SKM-1 (cell line): Measurements from ENCODE around the gene DLG2.

Experiments
- DNase-seq: peaks from one replicate; lab custom pipeline; 2025; ENCODE audit not compliant: unreplicated experiment; lab: John Stamatoyannopoulos, UW

The DLG2 gene

DNA sequence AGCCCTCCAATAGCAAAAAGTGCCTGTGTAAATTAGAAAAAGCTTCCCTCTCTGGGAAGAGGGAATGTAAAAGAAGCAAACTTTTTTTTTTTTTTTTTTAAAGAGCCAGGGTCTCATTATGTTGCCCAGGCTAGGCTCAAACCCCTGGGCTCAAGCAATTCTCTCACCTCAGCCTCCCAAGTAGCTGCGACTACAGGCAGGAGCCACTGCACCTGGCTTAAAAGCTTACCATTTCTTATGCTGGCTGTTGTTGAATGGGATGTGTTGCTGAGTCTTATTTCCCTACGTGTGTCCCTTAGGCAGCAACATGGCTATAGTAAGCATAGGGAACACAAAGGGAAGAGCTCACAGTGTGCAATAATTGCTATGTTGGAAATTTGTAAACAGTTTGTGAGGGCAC is 2115.5 kb downstream of the DLG2 start:
- DNase-seq: no peak

DNA sequence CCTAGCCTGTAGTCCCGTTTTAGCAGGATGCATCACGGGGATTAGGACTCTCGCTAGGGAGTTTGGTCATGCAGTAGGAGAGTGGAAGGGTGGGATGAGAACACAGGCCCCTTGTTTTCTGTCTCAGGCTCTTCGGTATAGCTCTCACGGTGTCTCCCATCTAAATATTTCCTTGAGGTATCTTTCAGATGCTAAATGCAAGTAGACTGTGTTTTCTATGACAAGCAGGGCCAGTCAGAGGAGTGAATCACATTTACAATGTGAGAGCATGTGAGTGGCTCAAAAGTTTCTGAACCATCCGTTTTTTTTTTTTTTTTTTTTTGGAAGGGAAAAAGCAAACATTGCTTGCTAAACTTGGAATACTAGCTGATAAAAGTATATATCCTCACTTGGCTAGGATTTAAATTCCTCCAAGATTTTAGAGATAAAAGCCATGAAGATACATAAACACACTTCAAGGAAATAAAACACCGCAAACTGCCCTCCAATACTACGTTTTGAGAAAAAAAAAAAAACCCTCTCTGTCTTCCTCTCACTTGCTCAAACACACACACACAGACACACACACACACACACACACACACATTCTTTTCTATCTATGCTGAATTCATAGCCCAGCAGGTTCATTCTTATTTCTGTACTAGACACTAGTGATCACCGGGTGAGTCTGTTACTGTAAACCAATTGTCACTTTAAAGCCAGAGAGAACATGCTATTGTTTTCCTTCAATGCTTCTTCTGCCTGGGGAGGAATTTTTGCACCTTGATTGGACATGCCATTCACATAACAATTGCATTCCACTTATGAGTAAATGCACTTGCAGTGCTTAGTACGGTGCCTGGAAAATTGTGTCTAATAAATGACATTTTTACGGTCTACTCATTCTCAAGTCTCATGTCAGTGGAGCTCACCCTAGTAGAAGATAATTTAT is 2116.3 kb downstream of the DLG2 start:
- no peak for DNase-seq

DNA sequence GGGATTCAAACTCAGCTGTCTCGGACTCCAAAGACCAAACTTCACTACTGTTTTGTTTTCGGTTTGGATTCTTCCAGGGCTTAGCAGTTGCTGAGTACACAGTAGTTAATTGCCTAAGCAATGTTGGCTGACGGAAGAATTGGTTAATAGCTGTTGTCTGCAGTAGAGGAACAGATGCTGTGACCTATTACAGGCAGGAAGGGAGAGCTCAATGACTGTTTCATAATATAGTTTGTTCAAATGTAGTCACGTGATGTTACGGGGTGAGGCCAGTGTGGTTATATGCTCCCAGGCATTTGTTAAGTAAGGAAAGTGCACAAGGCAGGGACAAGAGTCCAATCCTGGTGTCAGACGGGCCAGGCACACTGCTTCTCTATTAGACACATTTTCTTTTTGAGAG is 2118.3 kb downstream of the DLG2 start:
- DNase-seq: peak; percentile 74

DNA sequence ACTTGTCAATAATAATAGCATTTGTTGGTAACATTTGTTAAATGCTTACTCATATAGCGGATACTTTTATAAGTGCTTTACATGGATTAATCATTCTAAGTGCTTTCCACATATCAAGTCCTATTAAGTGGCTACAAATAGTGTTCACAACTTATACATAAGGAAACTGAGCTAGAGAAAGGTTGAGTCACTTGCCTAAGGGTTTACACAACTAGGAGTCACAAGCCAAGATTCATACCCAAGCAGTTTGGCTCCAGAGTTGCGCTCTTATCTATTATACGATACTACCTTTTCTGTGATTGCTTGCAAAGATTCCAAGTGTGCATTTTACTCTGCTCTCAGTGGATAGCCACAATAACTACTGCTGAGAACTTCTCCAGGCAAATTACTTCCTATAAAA is 2125.1 kb downstream of the DLG2 start:
- DNase-seq: no peak

DNA sequence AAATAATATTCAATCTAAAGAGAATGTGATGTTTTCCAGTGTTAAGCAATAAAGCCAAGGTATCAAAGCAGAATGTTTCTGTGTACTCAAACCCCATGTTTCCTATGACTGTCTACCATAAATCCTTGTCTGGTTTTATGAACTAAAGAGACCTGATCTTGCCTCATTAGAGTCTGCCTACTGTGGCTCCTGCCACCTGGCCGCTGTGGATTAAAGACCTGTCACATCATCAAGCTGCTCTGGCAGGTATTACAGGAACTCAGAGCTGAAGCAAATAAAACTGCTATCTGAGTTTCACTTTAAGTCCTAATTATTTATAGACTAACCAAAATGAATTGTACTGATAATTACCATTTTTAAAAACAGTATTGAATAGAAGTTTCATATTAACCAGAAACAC is 2133.2 kb downstream of the DLG2 start:
- DNase-seq: no peak

DNA sequence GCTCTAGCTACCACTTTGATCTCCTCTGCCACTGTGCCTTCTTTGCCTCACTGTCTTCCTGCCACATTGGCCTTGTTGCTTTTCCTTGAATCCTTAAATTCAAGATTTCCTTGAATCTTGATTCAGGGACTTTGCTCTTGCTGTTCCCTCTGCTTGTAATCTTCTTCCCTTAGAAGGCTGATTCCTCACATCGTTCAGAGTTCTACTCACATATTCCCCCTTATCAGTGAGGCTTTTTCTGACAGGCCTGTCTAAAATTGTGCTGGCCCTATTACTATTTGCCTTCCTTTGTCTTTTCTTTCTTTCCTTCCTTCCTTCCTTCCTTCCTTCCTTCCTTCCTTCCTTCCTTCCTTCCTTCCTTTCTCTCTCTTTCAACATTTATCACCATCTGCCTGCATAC is 2134.1 kb downstream of the DLG2 start:
- no peak for DNase-seq

DNA sequence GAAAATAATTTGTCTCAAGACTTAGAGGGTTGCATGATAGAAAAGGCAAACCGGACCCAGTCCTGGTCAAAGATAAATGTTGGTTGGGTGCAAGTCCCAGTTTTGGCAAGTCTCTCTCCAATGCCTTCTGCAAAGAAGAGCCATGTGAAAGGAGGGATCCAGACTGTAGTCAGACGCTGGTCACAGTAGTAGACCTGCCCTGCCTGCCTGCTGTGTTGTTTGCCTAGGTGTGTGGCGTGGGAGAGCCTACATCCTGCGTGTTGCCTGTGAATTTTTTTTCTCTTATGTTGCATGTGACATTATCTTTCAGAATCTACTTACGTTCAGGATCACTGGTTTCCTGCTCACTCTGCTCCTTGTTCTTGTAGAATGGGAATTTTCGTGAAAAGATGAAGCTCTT is 2143.3 kb downstream of the DLG2 start:
- no peak for DNase-seq

DNA sequence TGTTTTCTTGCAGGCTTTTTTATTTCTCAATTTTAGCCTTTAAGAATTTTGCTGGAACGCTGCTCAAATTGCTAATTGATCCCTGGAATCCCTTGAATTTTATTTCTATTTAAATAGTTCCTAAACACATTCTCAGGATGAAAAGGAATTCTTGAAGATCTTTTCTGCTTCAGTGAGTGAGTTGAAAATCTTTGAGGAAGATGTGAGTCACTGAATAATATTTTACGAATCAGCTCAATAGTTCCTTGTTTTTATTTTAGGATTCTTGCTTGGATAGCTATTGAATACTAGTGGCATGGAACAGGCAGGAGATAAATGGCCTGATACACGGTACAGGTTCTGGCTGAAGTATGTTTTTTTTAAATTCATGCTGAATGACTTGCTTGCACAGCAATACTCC is 2146.3 kb downstream of the DLG2 start:
- DNase-seq: no peak

DNA sequence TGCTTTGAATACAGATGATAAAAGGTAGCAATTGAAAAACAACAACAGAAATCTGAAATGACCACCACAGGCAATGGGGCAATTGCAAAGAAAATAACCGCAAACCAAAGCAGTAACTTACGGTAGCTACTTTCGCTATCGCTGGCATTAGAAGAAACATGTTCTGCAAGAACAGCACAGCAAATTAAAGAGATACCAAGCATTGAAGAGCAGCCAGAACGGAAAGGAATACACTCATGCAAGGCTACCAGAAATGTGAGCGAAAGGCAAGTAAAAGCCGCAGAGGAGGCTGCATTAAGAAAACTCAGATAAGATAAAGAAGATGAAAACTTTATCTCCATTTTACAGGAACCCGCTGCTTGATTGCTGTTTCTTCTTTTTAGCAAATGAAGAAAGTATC is 2146.9 kb downstream of the DLG2 start:
- DNase-seq: no peak

DNA sequence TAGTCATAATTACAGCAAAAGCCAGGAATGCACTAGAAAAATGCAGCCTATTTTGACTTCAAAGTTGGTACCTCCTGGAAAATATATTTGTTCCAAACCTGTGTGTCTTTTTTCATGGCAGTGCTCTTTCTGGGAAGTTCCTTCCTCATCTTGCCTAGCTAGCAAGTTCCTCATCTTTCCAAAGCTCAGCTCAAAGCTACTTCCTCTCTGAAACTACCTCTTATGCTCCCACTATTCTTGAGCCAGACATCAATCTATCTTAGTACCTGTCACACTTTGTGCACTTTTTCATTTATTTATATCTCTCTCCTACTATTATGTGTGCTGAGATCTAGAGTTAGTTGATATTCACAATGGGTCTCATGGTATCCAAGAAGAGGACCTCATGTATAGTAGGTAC is 2149.4 kb downstream of the DLG2 start:
- peak; percentile 36 for DNase-seq

DNA sequence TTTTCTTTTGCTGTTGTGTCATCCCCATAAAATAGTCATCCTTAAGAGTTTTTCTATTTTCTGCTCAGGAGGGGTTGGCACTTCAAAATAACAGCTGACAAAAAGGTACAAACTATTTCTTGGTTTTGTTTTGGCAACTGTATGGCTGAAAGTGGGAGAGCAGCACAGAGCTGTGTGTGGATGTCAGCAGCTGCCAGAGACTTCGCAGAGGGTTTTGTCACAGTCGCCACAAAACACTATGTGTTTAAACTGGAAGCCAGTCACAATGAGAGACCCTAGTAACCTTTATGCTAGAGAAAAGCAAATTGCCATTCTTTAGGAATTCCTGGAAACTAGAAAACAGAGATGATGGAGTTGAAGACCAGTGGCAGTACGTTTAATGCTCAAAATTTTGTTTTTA is 2151.4 kb downstream of the DLG2 start:
- DNase-seq: no peak

DNA sequence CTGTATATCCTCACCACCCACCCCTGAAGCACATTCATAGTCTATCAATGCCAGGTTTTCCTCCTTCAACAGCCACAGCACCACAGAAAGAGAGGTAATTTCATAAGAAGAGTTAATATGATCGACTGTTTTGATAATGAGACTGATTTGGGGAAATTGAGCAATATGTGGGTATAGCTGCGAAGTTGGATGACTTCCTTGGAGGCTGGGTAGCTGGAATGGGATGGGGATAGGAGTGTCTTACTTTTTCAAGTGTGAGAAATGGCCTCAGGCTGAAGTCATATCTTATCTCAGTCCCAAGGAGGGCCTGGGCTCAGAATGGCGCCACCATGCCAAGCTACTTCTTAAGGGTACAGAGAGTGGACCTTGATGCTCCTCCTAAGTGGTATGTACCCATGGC is 2153.4 kb downstream of the DLG2 start:
- no peak for DNase-seq

DNA sequence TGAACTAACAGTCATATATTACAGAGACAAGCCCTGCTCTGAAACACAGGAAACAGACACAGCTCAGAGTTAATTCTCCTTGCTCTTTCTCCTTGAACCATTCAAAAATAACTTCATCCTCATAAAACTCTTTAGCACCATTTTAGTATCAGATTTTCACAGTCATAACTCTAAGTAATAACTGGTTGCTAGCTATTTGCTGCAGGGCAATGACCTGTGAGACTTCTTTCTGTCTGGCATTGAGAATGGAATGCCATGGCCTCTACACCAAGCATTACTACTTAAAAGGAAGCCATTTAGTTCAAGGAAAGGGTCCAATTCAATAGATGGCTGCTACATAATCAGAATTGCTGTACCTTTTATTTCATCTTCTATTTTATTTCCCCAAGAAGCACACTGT is 2154.3 kb downstream of the DLG2 start:
- DNase-seq: no peak

DNA sequence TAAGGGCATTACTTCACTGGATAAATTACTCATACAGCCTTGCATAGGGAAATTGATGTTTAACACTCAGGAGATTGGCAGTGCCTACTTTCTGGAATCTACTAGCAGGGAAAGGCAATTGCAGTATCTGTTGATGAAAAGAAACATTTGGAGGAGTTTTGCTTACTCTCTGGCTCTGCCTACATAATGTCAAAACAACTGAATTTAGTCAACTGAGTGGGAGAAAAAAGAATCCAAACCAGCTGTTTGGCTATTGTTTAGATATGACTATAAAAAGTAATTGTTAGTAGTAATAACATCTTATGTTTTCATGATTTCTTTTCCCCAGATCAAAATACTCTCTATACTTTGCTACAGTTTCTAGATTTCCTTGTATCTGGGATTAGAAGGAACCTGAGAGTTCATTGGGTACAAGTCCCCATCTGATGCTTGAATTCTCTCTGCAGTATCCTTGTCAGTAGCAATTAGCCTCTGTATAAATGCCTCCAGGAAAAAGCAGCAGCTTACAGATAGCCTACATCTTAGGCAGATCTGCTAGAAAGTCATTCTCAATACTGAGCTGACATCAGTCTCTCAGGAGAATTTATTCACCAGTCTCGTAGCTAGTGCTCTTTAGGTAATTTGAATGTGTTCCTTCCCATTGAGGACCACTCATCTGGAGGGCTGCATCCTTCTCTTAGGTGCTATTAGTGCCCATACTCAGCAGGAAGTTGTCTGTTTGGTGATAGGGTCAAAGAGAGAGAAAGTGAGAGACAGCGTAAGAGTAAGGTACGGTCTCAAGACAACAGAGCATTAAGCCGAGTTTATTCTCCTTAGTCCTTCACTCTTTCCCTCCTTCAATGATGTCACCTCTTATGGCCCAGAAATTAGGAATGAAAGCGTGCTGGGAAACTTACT is 2155.1 kb downstream of the DLG2 start:
- no peak for DNase-seq

DNA sequence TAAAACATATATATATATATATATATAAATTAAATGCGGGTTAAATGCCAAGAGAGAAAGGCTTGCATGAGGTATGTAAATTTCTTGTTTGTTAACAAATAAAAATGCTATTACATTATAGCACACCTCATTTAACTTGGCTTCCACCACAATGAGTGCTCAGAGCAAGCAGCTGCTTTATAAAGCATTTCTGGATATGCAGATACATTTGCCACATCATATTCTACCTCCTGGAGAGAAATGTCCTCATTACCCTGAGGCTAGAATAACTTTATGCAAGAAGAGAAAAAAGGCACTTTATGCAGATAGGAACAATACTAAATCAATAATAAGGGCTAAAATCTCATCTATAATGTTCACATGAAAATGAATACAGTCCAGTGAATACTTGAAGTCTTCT is 2159.3 kb downstream of the DLG2 start:
- DNase-seq: no peak

DNA sequence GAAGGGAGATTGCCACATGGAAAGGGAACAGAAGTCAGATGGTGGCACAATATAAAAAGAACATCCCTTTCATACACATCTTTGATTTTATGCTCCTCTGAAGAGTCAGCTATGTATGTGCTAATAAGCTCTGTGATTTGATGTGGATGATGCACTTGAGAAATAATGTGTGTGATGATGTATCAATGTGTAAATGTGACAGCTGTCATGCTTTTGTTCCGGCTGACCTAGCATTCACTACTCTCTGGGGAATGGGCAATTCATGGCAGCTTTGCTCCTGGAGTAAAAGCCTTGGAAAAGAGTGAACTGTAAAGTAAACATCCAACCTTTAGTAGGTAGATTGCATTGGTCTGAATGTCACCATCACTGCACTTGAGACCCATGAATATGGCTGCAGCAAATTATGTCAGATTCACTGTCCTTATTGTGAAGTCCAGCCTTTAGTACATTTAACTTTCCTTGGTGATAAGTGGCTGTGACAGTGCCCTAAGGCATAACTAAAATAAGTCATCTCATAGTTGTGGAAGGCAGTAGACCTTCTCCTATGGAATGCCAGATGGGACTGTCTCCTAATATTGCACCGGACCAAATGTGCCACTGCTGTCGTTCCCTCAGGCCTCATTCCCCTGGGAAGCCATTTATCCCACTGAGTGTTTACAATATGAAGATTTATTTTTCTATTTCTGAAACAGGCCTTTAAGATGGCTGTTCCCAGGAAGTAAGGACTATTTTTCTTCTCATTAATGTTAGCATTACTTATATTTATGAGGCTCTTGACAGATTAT is 2162.8 kb downstream of the DLG2 start:
- DNase-seq: no peak

DNA sequence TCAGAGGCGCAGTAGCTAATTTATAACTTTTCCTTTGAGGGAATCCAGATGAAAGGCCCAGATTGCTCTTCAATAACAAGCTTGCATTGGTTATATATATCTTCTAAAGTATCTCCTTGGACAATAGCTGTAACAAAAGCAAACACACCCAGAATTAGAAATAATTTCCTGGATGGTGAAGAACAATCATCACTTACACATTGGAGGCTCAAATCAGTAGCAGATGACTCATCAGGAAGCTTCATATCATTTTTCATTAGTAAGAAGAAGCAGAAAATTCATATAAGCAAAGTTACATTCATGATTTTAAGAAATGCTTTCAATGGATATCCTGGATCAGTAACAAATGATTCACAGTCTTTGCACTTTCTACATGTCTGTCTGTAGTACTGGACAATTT is 2167.3 kb downstream of the DLG2 start:
- no peak for DNase-seq

DNA sequence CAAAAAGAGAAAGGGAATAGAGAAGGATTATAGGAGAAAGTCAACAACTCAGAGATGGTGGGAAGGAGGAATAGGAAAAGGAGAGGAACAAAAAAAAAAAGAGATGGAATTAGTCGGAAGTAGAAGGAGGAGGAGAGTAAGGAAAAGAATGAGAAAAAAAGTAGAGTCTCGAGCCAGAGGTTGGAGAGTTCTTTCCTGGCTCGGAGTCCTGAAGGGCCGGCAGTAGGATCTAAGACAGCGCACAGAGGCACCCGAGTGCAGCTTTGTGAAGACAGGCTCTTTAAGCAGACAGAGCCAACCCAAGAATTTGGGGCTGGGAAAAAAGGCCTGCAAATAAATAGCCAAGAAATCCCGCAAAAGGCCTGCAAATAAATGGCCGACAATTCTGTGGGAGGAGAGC is 2170.6 kb downstream of the DLG2 start:
- no peak for DNase-seq

DNA sequence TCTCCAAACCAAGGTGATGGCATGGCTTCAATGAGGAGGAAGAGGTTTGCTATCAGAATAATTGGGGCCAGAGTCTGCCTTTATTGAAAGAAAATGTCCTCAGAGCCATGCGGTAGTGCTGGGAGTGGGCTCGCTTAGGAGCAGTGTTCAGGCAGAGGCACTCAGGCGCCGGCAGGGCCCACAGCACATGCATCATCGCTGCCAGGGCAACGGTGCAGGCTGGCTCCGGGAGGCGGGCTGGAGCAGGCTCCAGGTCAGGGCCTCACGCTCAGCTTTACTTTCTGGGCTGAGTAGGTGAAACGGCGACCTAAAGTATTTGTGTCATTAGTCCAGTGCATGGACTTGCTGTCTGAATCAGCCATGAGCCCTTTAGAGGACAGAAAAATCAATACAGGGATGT is 2171.1 kb downstream of the DLG2 start:
- no peak for DNase-seq

DNA sequence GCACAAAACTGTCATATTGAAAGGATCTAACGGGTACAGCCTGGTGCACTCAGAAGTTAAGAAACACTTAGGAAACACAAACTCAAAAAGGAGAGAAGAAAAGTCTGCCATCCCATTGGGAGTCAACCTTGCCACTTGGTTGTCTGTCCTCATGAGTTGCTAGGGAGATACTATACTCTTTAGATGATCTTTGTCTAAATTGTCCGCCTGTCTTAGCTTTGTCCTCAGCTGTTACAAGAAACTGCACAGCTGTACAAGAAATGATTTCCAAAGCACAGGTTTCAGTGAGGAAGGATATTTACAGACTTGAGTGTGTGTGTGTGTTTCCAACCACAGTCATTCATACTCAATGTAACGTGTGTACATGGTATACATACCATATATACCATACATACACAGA is 2171.8 kb downstream of the DLG2 start:
- DNase-seq: no peak

DNA sequence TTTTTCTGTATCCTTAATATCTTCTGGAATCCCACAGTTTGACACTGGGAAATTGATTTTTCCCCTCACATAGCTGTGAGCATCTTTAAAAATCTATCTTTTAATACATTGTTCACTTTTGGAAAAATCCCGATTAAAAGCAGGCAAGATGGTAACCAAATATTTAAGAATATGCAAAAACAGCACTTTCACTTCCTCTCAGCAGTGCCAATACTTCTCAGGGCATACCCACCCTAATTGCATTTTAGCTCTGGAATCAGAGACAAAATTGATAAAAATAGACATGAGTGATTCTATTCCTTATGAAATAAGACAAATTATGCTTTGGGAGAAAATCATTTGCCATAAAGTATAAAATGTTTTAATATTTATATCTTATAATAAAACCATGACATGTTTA is 2172.5 kb downstream of the DLG2 start:
- DNase-seq: no peak
